Liver (tissue), 2 donors: ENCODE results near the gene TTC1.

Source experiments
- YY1 ChIP-seq: IDR thresholded peaks from 2 replicates; pipeline ENCODE4 v1.6.1; 2016; ENCODE audit warnings: antibody characterized with exemption, mild to moderate bottlenecking
- TF ChIP-seq, protein P1 (sequence below): fragments of 150-350 bp; IDR thresholded peaks from 2 replicates; pipeline ENCODE4 v1.5.1; 2017; ENCODE audit warnings: improper control_type of control experiment, low read depth, low read length; ENCODE audit not compliant: missing input control
- donor health status: healthy.

DNA sequence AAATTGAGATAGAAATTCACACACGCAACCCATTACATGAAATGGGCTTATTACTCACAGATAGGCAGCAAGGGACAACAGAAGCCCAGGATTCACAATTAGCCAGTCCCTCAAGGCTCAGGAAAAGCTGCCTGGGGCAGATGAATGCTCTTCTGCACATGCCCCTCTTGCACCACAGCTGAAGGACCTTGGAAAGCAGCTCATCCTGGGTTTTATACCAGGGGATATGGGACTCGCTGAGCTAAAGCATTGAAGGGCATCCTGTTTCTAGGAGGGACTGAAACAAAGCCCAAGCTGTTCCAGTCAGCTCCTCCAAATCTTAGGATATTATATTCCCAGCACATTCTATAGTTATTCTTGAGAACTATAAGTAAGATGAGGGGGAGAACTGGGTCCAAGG lies 15.7 kb upstream of the TTC1 start:
- TF ChIP-seq YY1: no peak
- TF ChIP-seq, protein P1, sequence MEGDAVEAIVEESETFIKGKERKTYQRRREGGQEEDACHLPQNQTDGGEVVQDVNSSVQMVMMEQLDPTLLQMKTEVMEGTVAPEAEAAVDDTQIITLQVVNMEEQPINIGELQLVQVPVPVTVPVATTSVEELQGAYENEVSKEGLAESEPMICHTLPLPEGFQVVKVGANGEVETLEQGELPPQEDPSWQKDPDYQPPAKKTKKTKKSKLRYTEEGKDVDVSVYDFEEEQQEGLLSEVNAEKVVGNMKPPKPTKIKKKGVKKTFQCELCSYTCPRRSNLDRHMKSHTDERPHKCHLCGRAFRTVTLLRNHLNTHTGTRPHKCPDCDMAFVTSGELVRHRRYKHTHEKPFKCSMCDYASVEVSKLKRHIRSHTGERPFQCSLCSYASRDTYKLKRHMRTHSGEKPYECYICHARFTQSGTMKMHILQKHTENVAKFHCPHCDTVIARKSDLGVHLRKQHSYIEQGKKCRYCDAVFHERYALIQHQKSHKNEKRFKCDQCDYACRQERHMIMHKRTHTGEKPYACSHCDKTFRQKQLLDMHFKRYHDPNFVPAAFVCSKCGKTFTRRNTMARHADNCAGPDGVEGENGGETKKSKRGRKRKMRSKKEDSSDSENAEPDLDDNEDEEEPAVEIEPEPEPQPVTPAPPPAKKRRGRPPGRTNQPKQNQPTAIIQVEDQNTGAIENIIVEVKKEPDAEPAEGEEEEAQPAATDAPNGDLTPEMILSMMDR: no peak
